Calu3 (cell line): ENCODE measurements around the gene SVOP. TPM values are rescaled to one million over a fixed set of nuclear protein-coding genes. Genes with fewer than 3 reads are reported as not detected.

Experiments used
- BruUV-seq: library from RNA; stranded (reverse); fragments of 400-500 nt; replicated peaks from 2 replicates; lab custom pipeline; 2021; lab: Mats Ljungman, UMichigan
- CTCF ChIA-PET: fragments of 300-600 bp; sonication (Branson Sonifier 250); formaldehyde crosslinking; loops from one replicate; lab custom pipeline; 2022; ENCODE audit warnings: antibody characterized with exemption; lab: Charles Lee
- DNase-seq: peaks from one replicate; pipeline ENCODE4 v3.0.0; 2022
- H3K27ac Mint-ChIP-seq: one replicate; pipeline ENCODE4 v1.8.0; 2022; ENCODE audit warnings: mixed read lengths; ENCODE audit not compliant: unreplicated experiment
- H3K27me3 Mint-ChIP-seq: one replicate; pipeline ENCODE4 v1.8.0; 2022; ENCODE audit warnings: mixed read lengths; ENCODE audit not compliant: unreplicated experiment
- H3K36me3 Mint-ChIP-seq: one replicate; pipeline ENCODE4 v1.8.0; 2022; ENCODE audit warnings: mild to moderate bottlenecking, moderate library complexity, mixed read lengths; ENCODE audit not compliant: insufficient read depth, unreplicated experiment
- H3K4me1 Mint-ChIP-seq: one replicate; pipeline ENCODE4 v1.8.0; 2022; ENCODE audit warnings: mild to moderate bottlenecking, low read depth, mixed read lengths; ENCODE audit not compliant: unreplicated experiment
- H3K4me3 Mint-ChIP-seq: one replicate; pipeline ENCODE4 v1.8.0; 2022; ENCODE audit warnings: mild to moderate bottlenecking, low read depth, moderate library complexity, mixed read lengths; ENCODE audit not compliant: unreplicated experiment
- H3K9me3 Mint-ChIP-seq: one replicate; pipeline ENCODE4 v1.8.0; 2022; ENCODE audit warnings: low read depth, mixed read lengths; ENCODE audit not compliant: unreplicated experiment
- CTCF ChIP-seq: fragments of 200-600 bp; IDR thresholded peaks from one replicate; pipeline ENCODE4 v1.8.0; 2022; ENCODE audit warnings: antibody characterized with exemption; ENCODE audit not compliant: unreplicated experiment
- intact Hi-C: fragments of 100-400 bp; cut with micrococcal nuclease; formaldehyde crosslinking; loops from one replicate; pipeline ENCODE4 v1.10.0; 2022; ENCODE audit not compliant: unreplicated experiment
- total RNA-seq: library from RNA; stranded (reverse); gene quantifications from 2 replicates; pipeline ENCODE4 v1.2.3, GENCODE V29; 2022

The SVOP gene
- total RNA-seq, 1 experiment from 2014 or later: not detected

GRCh38 chr12:108906971-108907370 is 113.9 kb downstream of the SVOP start:
- H3K4me1 Mint-ChIP-seq: peaks cover 3% of the 10 kb centered on the region
- no peak overlapping the region for H3K4me3 Mint-ChIP-seq
- CTCF ChIA-PET: no interaction called here
- H3K9me3 Mint-ChIP-seq: no peaks in the 10 kb centered on the region
- intact Hi-C loops: no loop called here
- no peak for DNase-seq
- no peak overlapping the region for H3K27ac Mint-ChIP-seq
- H3K27me3 Mint-ChIP-seq: no peaks in the 10 kb centered on the region
- TF ChIP-seq CTCF: no peak
- no TSS peak for BruUV-seq
- peaks cover 2% of the 10 kb centered on the region for H3K36me3 Mint-ChIP-seq

- Mint-ChIP-seq H3K27me3 (no peaks in the 10 kb centered on the region), H3K9me3 (no peaks in the 10 kb centered on the region), H3K4me1 (no peaks in the 10 kb centered on the region), H3K27ac (no peak overlapping the region), H3K36me3 (no peaks in the 10 kb centered on the region), H3K4me3 (no peak overlapping the region)
- CTCF ChIA-PET: no interaction called here
- intact Hi-C loops: no loop called here
- TF ChIP-seq CTCF: no peak
- BruUV-seq: no TSS peak
- no peak for DNase-seq
These were observed 115.1 kb downstream of the SVOP start for GRCh38 chr12:108905725-108906124.

- no peak for DNase-seq
- H3K27me3 Mint-ChIP-seq: peaks cover 16% of the 10 kb centered on the region
- H3K36me3 Mint-ChIP-seq: no peaks in the 10 kb centered on the region
- no peaks in the 10 kb centered on the region for H3K4me1 Mint-ChIP-seq
- no peak overlapping the region for H3K4me3 Mint-ChIP-seq
- intact Hi-C loops: no loop called here
- TF ChIP-seq CTCF: no peak
- BruUV-seq: no TSS peak
- H3K9me3 Mint-ChIP-seq: peaks cover 4% of the 10 kb centered on the region
- CTCF ChIA-PET: interaction anchor here (0.6 kb wide), 1 partner anchor 30 kb away, joined by 3 read pairs; no protein-coding TSS in a partner anchor
- no peak overlapping the region for H3K27ac Mint-ChIP-seq
These were observed 121.7 kb downstream of the SVOP start for GRCh38 chr12:108899145-108899544.

- Mint-ChIP-seq H3K27ac (no peak overlapping the region), H3K9me3 (peaks cover 4% of the 10 kb centered on the region), H3K4me3 (no peak overlapping the region), H3K27me3 (peaks cover 33% of the 10 kb centered on the region), H3K4me1 (no peaks in the 10 kb centered on the region), H3K36me3 (no peaks in the 10 kb centered on the region)
- DNase-seq: no peak
- CTCF ChIA-PET: interaction anchor here (0.6 kb wide), 1 partner anchor 181 kb away, joined by 3 read pairs; no protein-coding TSS in a partner anchor
- no TSS peak for BruUV-seq
- no peak for TF ChIP-seq CTCF
- intact Hi-C loops: no loop called here
These were observed 124.1 kb downstream of the SVOP start for GRCh38 chr12:108896817-108897216.
